NT2/D1 (cell line): Measurements from ENCODE around the gene DNAJC4.

ENCODE experiments used
- DNase-seq: peaks from one replicate; pipeline ENCODE4 v3.0.0-alpha.2; 2011; ENCODE audit warnings: low read depth, low spot score
- H3K27me3 ChIP-seq: 2 replicates; pipeline ENCODE4 v1.6.0; 2011; ENCODE audit warnings: mild to moderate bottlenecking; ENCODE audit not compliant: insufficient read length, insufficient read depth
- H3K36me3 ChIP-seq: 2 replicates; pipeline ENCODE4 v1.6.1; 2011; ENCODE audit warnings: mild to moderate bottlenecking, low read length, mixed read lengths; ENCODE audit not compliant: insufficient read depth, insufficient read length
- H3K4me1 ChIP-seq: 2 replicates; pipeline ENCODE4 v1.5.1; 2011; ENCODE audit not compliant: insufficient read depth, insufficient read length
- H3K4me3 ChIP-seq: 2 replicates; pipeline ENCODE4 v1.5.1; 2011; ENCODE audit warnings: low read depth; ENCODE audit not compliant: insufficient read length
- H3K9ac ChIP-seq: 2 replicates; pipeline ENCODE4 v1.6.0; 2011; ENCODE audit warnings: low read depth; ENCODE audit not compliant: insufficient read length
- H3K9me3 ChIP-seq: 2 replicates; pipeline ENCODE4 v1.5.1; 2011; ENCODE audit warnings: mild to moderate bottlenecking, low read length; ENCODE audit not compliant: insufficient read depth
- SUZ12 ChIP-seq: IDR thresholded peaks from 2 replicates; pipeline ENCODE4 v1.6.1; 2011; ENCODE audit not compliant: insufficient read length, insufficient read depth; ENCODE audit errors: extremely low read depth
- YY1 ChIP-seq: IDR thresholded peaks from 2 replicates; pipeline ENCODE4 v1.6.1; 2011; ENCODE audit not compliant: insufficient read length, insufficient read depth
- ZNF274 ChIP-seq: IDR thresholded peaks from 2 replicates; pipeline ENCODE4 v1.6.1; 2011; ENCODE audit warnings: mild to moderate bottlenecking, low read depth, low read length

Gene DNAJC4

GRCh38 chr11:64262271-64263002, 32.1 kb downstream of the DNAJC4 start:
- Histone ChIP-seq H3K36me3 (peaks cover 89% of the 10 kb centered on the region), H3K4me1 (peaks cover 17% of the 10 kb centered on the region), H3K9ac (no peak overlapping the region), H3K9me3 (no peaks in the 10 kb centered on the region), H3K4me3 (no peak overlapping the region), H3K27me3 (no peaks in the 10 kb centered on the region)
- no peak for TF ChIP-seq ZNF274
- no peak for TF ChIP-seq YY1
- no peak for TF ChIP-seq SUZ12
- DNase-seq: no peak

- DNase-seq: no peak
- H3K4me1 ChIP-seq: peaks cover 23% of the 10 kb centered on the region
These were observed 32.9 kb downstream of the DNAJC4 start for GRCh38 chr11:64263021-64263946.

GRCh38 chr11:64263947-64264317, 33.6 kb downstream of the DNAJC4 start:
- H3K9me3 ChIP-seq: no peaks in the 10 kb centered on the region
- no peak overlapping the region for H3K4me3 ChIP-seq
- peak overlapping the region; percentile 61 for H3K9ac ChIP-seq
- H3K36me3 ChIP-seq: peaks cover 83% of the 10 kb centered on the region
- no peaks in the 10 kb centered on the region for H3K27me3 ChIP-seq
- no peak for DNase-seq
- peaks cover 27% of the 10 kb centered on the region for H3K4me1 ChIP-seq
- no peak for TF ChIP-seq SUZ12
- no peak for TF ChIP-seq ZNF274
- no peak for TF ChIP-seq YY1

More at GRCh38 chr11:64263021-64263946, 32.9 kb downstream of the DNAJC4 start:
- Histone ChIP-seq H3K36me3 (peaks cover 87% of the 10 kb centered on the region), H3K9me3 (no peaks in the 10 kb centered on the region), H3K9ac (peak overlapping the region; percentile 61), H3K27me3 (no peaks in the 10 kb centered on the region), H3K4me3 (no peak overlapping the region)
- TF ChIP-seq YY1: no peak
- TF ChIP-seq ZNF274: no peak
- TF ChIP-seq SUZ12: no peak

GRCh38 chr11:64264371-64264852, 34.1 kb downstream of the DNAJC4 start:
- no peaks in the 10 kb centered on the region for H3K27me3 ChIP-seq
- peaks cover 27% of the 10 kb centered on the region for H3K4me1 ChIP-seq
- no peak for DNase-seq
- H3K9ac ChIP-seq: peak overlapping the region; percentile 4
- H3K9me3 ChIP-seq: no peaks in the 10 kb centered on the region
- peaks cover 79% of the 10 kb centered on the region for H3K36me3 ChIP-seq
- no peak overlapping the region for H3K4me3 ChIP-seq
- no peak for TF ChIP-seq ZNF274
- no peak for TF ChIP-seq YY1
- no peak for TF ChIP-seq SUZ12

- peaks cover 27% of the 10 kb centered on the region for H3K4me1 ChIP-seq
- H3K9me3 ChIP-seq: no peaks in the 10 kb centered on the region
- H3K36me3 ChIP-seq: peaks cover 68% of the 10 kb centered on the region
- H3K27me3 ChIP-seq: no peaks in the 10 kb centered on the region
- no peak for DNase-seq
- no peak overlapping the region for H3K9ac ChIP-seq
- H3K4me3 ChIP-seq: no peak overlapping the region
- TF ChIP-seq SUZ12: no peak
- TF ChIP-seq YY1: no peak
- TF ChIP-seq ZNF274: no peak
These were observed 35.1 kb downstream of the DNAJC4 start for GRCh38 chr11:64265176-64266160.

GRCh38 chr11:64266339-64266738, 36.0 kb downstream of the DNAJC4 start:
- peaks cover 64% of the 10 kb centered on the region for H3K36me3 ChIP-seq
- TF ChIP-seq SUZ12 (no peak), YY1 (no peak), ZNF274 (no peak)
- DNase-seq: no peak
- peaks cover 27% of the 10 kb centered on the region for H3K4me1 ChIP-seq
- no peak overlapping the region for H3K9ac ChIP-seq
- no peak overlapping the region for H3K4me3 ChIP-seq
- H3K9me3 ChIP-seq: no peaks in the 10 kb centered on the region
- no peaks in the 10 kb centered on the region for H3K27me3 ChIP-seq
